OCI-LY3 (cell line): ENCODE data around the gene PPP2R2C.

Experiments used
- H2AFZ ChIP-seq: fragments of 200-600, 300-600 bp; shearing (Covaris generic); 2 replicates; pipeline ENCODE4 v1.6.0; 2014; ENCODE audit warnings: antibody characterized with exemption, low read depth, low read length
- H3K27ac ChIP-seq: fragments of 200-600, 300-600 bp; sonication (generic); 2 replicates; pipeline ENCODE4 v1.5.1; 2014; ENCODE audit warnings: mild to moderate bottlenecking, low read length, moderate library complexity, mixed read lengths
- H3K27me3 ChIP-seq: fragments of 200-600, 300-600 bp; sonication (generic); 2 replicates; pipeline ENCODE4 v1.6.1; 2014; ENCODE audit warnings: low read depth, low read length, mixed read lengths
- H3K36me3 ChIP-seq: fragments of 200-600, 300-600 bp; sonication (generic); replicated peaks from 2 replicates; pipeline ENCODE3; 2014; ENCODE audit warnings: low read depth, low read length, mixed read lengths
- H3K4me1 ChIP-seq: fragments of 300-600, 200-600 bp; sonication (generic); 2 replicates; pipeline ENCODE4 v1.6.1; 2014; ENCODE audit warnings: low read length, mixed read lengths
- H3K4me2 ChIP-seq: fragments of 200-600, 300-600 bp; sonication (generic); 2 replicates; pipeline ENCODE4 v1.6.1; 2014; ENCODE audit warnings: low read length, mixed read lengths
- H3K4me3 ChIP-seq: fragments of 300-600, 200-600 bp; sonication (generic); 2 replicates; pipeline ENCODE4 v1.5.1; 2014; ENCODE audit warnings: antibody characterized with exemption, mild to moderate bottlenecking, low read length, moderate library complexity
- H3K79me2 ChIP-seq: fragments of 300-600, 200-600 bp; shearing (Covaris generic); 2 replicates; pipeline ENCODE4 v1.6.1; 2014; ENCODE audit warnings: mild to moderate bottlenecking, low read length, mixed read lengths
- H3K9ac ChIP-seq: fragments of 300-600, 200-600 bp; shearing (Covaris generic); 2 replicates; pipeline ENCODE4 v1.6.0; 2014; ENCODE audit warnings: mild to moderate bottlenecking, low read length, moderate library complexity
- H3K9me3 ChIP-seq: fragments of 200-600, 300-600 bp; shearing (Covaris generic); 2 replicates; pipeline ENCODE4 v1.6.1; 2014; ENCODE audit warnings: low read length, mixed read lengths; ENCODE audit not compliant: insufficient read depth
- H4K20me1 ChIP-seq: fragments of 200-600, 300-600 bp; sonication (generic); 2 replicates; pipeline ENCODE4 v1.6.1; 2016; ENCODE audit warnings: low read length, mixed read lengths; ENCODE audit not compliant: insufficient read depth
- CTCF ChIP-seq: fragments of 200-600, 300-600 bp; sonication (generic); IDR thresholded peaks from 2 replicates; pipeline ENCODE4 v1.5.1; 2014; ENCODE audit warnings: antibody characterized with exemption, low read length, low read depth
- EZH2phosphoT487 ChIP-seq: fragments of 200-600 bp; shearing (Covaris generic); IDR thresholded peaks from 2 replicates; pipeline ENCODE4 v1.6.1; 2018; ENCODE audit warnings: antibody characterized with exemption, mixed run types, low read depth

PPP2R2C gene

GRCh38 chr4:6334203-6334887 lies 138.1 kb downstream of the PPP2R2C start:
- peaks cover 6% of the 10 kb centered on the region; the same call in 1 of the 2 replicates for H3K27me3 ChIP-seq
- no peak overlapping the region for H2AFZ ChIP-seq
- H3K9ac ChIP-seq, result no peak overlapping the region
- no peaks in the 10 kb centered on the region for H3K9me3 ChIP-seq
- H3K36me3 ChIP-seq, result no peaks in the 10 kb centered on the region
- H3K27ac ChIP-seq, result no peak overlapping the region
- H3K4me1 ChIP-seq, result no peaks in the 10 kb centered on the region
- TF ChIP-seq EZH2phosphoT487 (no peak), CTCF (no peak)
- H3K4me3 ChIP-seq, result no peak overlapping the region
- H3K4me2 ChIP-seq, result no peak overlapping the region
- no peaks in the 10 kb centered on the region for H3K79me2 ChIP-seq
- H4K20me1 ChIP-seq, result no peaks in the 10 kb centered on the region

- H3K9me3 ChIP-seq, result no peaks in the 10 kb centered on the region
- H4K20me1 ChIP-seq, result no peaks in the 10 kb centered on the region
- no peak for TF ChIP-seq EZH2phosphoT487
- peak; percentile 64 for TF ChIP-seq CTCF
- H3K27me3 ChIP-seq, result peaks cover under 1% of the 10 kb centered on the region; the same call in 1 of the 2 replicates
- no peak overlapping the region for H3K4me3 ChIP-seq
- H3K9ac ChIP-seq, result no peak overlapping the region
- H3K4me1 ChIP-seq, result no peaks in the 10 kb centered on the region
- H3K27ac ChIP-seq, result no peak overlapping the region
- no peaks in the 10 kb centered on the region for H3K79me2 ChIP-seq
- no peak overlapping the region for H3K4me2 ChIP-seq
- H2AFZ ChIP-seq, result no peak overlapping the region
- no peaks in the 10 kb centered on the region for H3K36me3 ChIP-seq
These were observed 138.9 kb downstream of the PPP2R2C start for GRCh38 chr4:6333301-6334202.

DNA sequence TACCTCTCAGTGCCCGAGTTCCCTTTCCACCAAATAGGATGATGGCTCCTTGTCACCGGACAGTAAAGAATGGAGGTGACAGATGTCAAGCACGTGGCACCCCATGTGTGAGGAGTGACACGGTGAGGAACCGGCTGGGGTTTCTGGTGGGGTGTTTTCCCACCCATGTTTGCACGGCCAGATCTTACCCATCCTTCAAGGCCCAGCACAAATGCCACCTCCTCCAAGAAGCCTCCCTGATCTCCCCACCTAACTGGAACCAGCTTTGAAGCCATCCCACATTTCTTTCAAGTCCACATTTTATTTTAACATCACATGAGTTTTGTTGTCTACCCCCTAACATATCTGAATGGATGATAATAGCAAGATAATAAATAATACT lies 139.8 kb downstream of the PPP2R2C start:
- Histone ChIP-seq H3K27me3 (peaks cover 2% of the 10 kb centered on the region), H3K4me1 (no peaks in the 10 kb centered on the region), H3K4me3 (no peak overlapping the region), H3K79me2 (no peaks in the 10 kb centered on the region), H3K36me3 (no peaks in the 10 kb centered on the region), H3K9me3 (no peaks in the 10 kb centered on the region), H3K4me2 (no peak overlapping the region), H4K20me1 (no peaks in the 10 kb centered on the region), H3K27ac (no peak overlapping the region), H2AFZ (no peak overlapping the region), H3K9ac (no peak overlapping the region)
- TF ChIP-seq CTCF (no peak), EZH2phosphoT487 (no peak)

DNA sequence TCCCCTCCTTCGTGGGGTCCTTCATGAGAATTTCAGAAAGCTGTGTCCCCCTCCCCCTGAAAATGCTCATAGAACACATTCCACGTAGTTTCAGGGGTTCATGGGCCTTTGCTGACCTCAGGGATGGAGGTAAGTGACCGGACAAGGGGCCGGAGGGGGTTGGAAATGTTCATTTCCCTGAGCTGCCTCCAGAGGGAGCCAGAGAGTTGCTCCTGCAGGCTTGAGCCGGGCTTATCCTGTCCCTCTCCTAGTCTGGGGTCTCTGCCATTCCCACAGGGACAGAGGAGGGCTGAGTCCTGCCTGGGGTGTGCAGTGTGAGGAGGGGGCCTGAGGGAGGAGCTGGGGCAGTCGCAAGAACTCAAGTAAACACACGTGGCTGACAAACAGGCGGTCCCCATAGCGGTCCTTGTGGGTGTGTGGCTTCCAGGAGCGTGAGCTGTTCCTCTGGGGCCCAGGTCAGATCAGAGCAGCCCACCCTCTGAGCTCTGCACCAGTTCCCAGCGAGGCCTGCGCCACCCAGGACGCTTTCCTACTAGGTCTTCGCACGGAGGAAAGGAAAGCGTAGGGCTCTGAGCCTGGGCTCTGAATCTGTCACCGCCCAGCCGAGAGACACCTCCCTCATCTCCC lies 140.3 kb downstream of the PPP2R2C start:
- no peak overlapping the region for H3K4me3 ChIP-seq
- H4K20me1 ChIP-seq, result no peaks in the 10 kb centered on the region
- H3K36me3 ChIP-seq, result no peaks in the 10 kb centered on the region
- no peak overlapping the region for H3K4me2 ChIP-seq
- no peaks in the 10 kb centered on the region for H3K9me3 ChIP-seq
- H3K79me2 ChIP-seq, result no peaks in the 10 kb centered on the region
- H3K4me1 ChIP-seq, result no peaks in the 10 kb centered on the region
- no peak overlapping the region for H3K27ac ChIP-seq
- peaks cover 2% of the 10 kb centered on the region for H3K27me3 ChIP-seq
- no peak overlapping the region for H3K9ac ChIP-seq
- no peak overlapping the region for H2AFZ ChIP-seq
- peak; percentile 65 for TF ChIP-seq CTCF
- TF ChIP-seq EZH2phosphoT487, result no peak
